ENCODE measurements around the gene DSCAML1. TPM values are rescaled to one million over a fixed set of nuclear protein-coding genes. Genes with fewer than 3 reads are reported as not detected.

The DSCAML1 gene
- total and polyA plus RNA-seq, 2 donors = 1.4 to 2.0 TPM

GRCh38 chr11:117722082-117722481 is 74.9 kb downstream of the DSCAML1 start:
- DNase-seq (ENCODE audit: extremely low spot score) = peak; percentile 74
- H3K36me3 ChIP-seq (ENCODE audit: insufficient read depth) = no peaks in the 10 kb centered on the region
- H3K4me3 ChIP-seq (ENCODE audit: low read depth, low read length) = no peak overlapping the region
- no peak overlapping the region for H3K27ac ChIP-seq (ENCODE audit: low read depth)
- 41% methylated on average over 2 of the region's 2 CpGs for WGBS
- no peaks in the 10 kb centered on the region for H3K4me1 ChIP-seq (ENCODE audit: insufficient read depth)

GRCh38 chr11:117720061-117720511 is 76.9 kb downstream of the DSCAML1 start:
- Histone ChIP-seq H3K4me3 (ENCODE audit: low read depth, low read length) (no peak overlapping the region), H3K36me3 (ENCODE audit: insufficient read depth) (no peaks in the 10 kb centered on the region), H3K27ac (ENCODE audit: low read depth) (no peak overlapping the region), H3K4me1 (ENCODE audit: insufficient read depth) (no peaks in the 10 kb centered on the region)
- WGBS = 73% methylated on average over 11 of the region's 11 CpGs
- DNase-seq (ENCODE audit: extremely low spot score) = no peak

GRCh38 chr11:117719480-117719879 is 77.5 kb downstream of the DSCAML1 start:
- H3K4me1 ChIP-seq (ENCODE audit: insufficient read depth) = no peaks in the 10 kb centered on the region
- 95% methylated on average over 4 of the region's 4 CpGs for WGBS

GRCh38 chr11:117717485-117718314 is 79.3 kb downstream of the DSCAML1 start:
- no peaks in the 10 kb centered on the region for H3K36me3 ChIP-seq (ENCODE audit: insufficient read depth)
- no peak for DNase-seq (ENCODE audit: extremely low spot score)
- WGBS = 79% methylated on average over 25 of the region's 25 CpGs
- H3K4me1 ChIP-seq (ENCODE audit: insufficient read depth) = no peaks in the 10 kb centered on the region
- no peak overlapping the region for H3K27ac ChIP-seq (ENCODE audit: low read depth)
- H3K4me3 ChIP-seq (ENCODE audit: low read depth, low read length) = no peak overlapping the region

More at GRCh38 chr11:117719480-117719879, 77.5 kb downstream of the DSCAML1 start:
- no peaks in the 10 kb centered on the region for H3K36me3 ChIP-seq (ENCODE audit: insufficient read depth)
- H3K27ac ChIP-seq (ENCODE audit: low read depth) = no peak overlapping the region
- DNase-seq (ENCODE audit: extremely low spot score) = no peak
- H3K4me3 ChIP-seq (ENCODE audit: low read depth, low read length) = no peak overlapping the region

- Histone ChIP-seq H3K36me3 (ENCODE audit: insufficient read depth) (no peaks in the 10 kb centered on the region), H3K27ac (ENCODE audit: low read depth) (no peak overlapping the region), H3K4me3 (ENCODE audit: low read depth, low read length) (no peak overlapping the region), H3K4me1 (ENCODE audit: insufficient read depth) (no peaks in the 10 kb centered on the region)
- 93% methylated on average over 20 of the region's 20 CpGs for WGBS
- DNase-seq (ENCODE audit: extremely low spot score) = no peak
Measured at GRCh38 chr11:117716521-117717440, 80.2 kb downstream of the DSCAML1 start.

- DNase-seq (ENCODE audit: extremely low spot score) = no peak
- no peaks in the 10 kb centered on the region for H3K4me1 ChIP-seq (ENCODE audit: insufficient read depth)
Measured at GRCh38 chr11:117715801-117716200, 81.2 kb downstream of the DSCAML1 start.

GRCh38 chr11:117713538-117713991 is 83.5 kb downstream of the DSCAML1 start:
- Histone ChIP-seq H3K36me3 (ENCODE audit: insufficient read depth) (no peaks in the 10 kb centered on the region), H3K4me1 (ENCODE audit: insufficient read depth) (no peaks in the 10 kb centered on the region), H3K4me3 (ENCODE audit: low read depth, low read length) (no peak overlapping the region), H3K27ac (ENCODE audit: low read depth) (no peak overlapping the region)
- no peak for DNase-seq (ENCODE audit: extremely low spot score)
- 92% methylated on average over 6 of the region's 6 CpGs for WGBS

More at GRCh38 chr11:117715801-117716200, 81.2 kb downstream of the DSCAML1 start:
- H3K4me3 ChIP-seq (ENCODE audit: low read depth, low read length) = no peak overlapping the region
- H3K36me3 ChIP-seq (ENCODE audit: insufficient read depth) = no peaks in the 10 kb centered on the region
- WGBS = 73% methylated on average over 8 of the region's 8 CpGs
- H3K27ac ChIP-seq (ENCODE audit: low read depth) = no peak overlapping the region

GRCh38 chr11:117712530-117712929 is 84.5 kb downstream of the DSCAML1 start:
- Histone ChIP-seq H3K4me1 (ENCODE audit: insufficient read depth) (no peaks in the 10 kb centered on the region), H3K27ac (ENCODE audit: low read depth) (no peak overlapping the region), H3K4me3 (ENCODE audit: low read depth, low read length) (no peak overlapping the region), H3K36me3 (ENCODE audit: insufficient read depth) (no peaks in the 10 kb centered on the region)
- DNase-seq (ENCODE audit: extremely low spot score) = no peak
- WGBS = 98% methylated on average over 13 of the region's 13 CpGs

GRCh38 chr11:117711331-117711730 is 85.7 kb downstream of the DSCAML1 start:
- Histone ChIP-seq H3K4me1 (ENCODE audit: insufficient read depth) (no peaks in the 10 kb centered on the region), H3K4me3 (ENCODE audit: low read depth, low read length) (no peak overlapping the region), H3K27ac (ENCODE audit: low read depth) (no peak overlapping the region), H3K36me3 (ENCODE audit: insufficient read depth) (no peaks in the 10 kb centered on the region)
- no peak for DNase-seq (ENCODE audit: extremely low spot score)
- 79% methylated on average over 7 of the region's 7 CpGs for WGBS

- no peak for DNase-seq (ENCODE audit: extremely low spot score)
- no peaks in the 10 kb centered on the region for H3K4me1 ChIP-seq (ENCODE audit: insufficient read depth)
- WGBS = 80% methylated on average over 4 of the region's 4 CpGs
- no peak overlapping the region for H3K27ac ChIP-seq (ENCODE audit: low read depth)
- no peak overlapping the region for H3K4me3 ChIP-seq (ENCODE audit: low read depth, low read length)
- H3K36me3 ChIP-seq (ENCODE audit: insufficient read depth) = no peaks in the 10 kb centered on the region
Measured at GRCh38 chr11:117710211-117710610, 86.8 kb downstream of the DSCAML1 start.

GRCh38 chr11:117706322-117706814 is 90.6 kb downstream of the DSCAML1 start:
- no peaks in the 10 kb centered on the region for H3K36me3 ChIP-seq (ENCODE audit: insufficient read depth)
- 87% methylated on average over 12 of the region's 12 CpGs for WGBS
- no peak overlapping the region for H3K4me3 ChIP-seq (ENCODE audit: low read depth, low read length)
- DNase-seq (ENCODE audit: extremely low spot score) = no peak
- H3K4me1 ChIP-seq (ENCODE audit: insufficient read depth) = no peaks in the 10 kb centered on the region
- H3K27ac ChIP-seq (ENCODE audit: low read depth) = no peak overlapping the region

- DNase-seq (ENCODE audit: extremely low spot score) = no peak
- Histone ChIP-seq H3K36me3 (ENCODE audit: insufficient read depth) (no peaks in the 10 kb centered on the region), H3K27ac (ENCODE audit: low read depth) (no peak overlapping the region), H3K4me1 (ENCODE audit: insufficient read depth) (no peaks in the 10 kb centered on the region), H3K4me3 (ENCODE audit: low read depth, low read length) (no peak overlapping the region)
- WGBS = 93% methylated on average over 6 of the region's 6 CpGs
Measured at GRCh38 chr11:117705866-117706265, 91.2 kb downstream of the DSCAML1 start.

- Histone ChIP-seq H3K4me3 (ENCODE audit: low read depth, low read length) (no peak overlapping the region), H3K36me3 (ENCODE audit: insufficient read depth) (no peaks in the 10 kb centered on the region), H3K27ac (ENCODE audit: low read depth) (no peak overlapping the region), H3K4me1 (ENCODE audit: insufficient read depth) (no peaks in the 10 kb centered on the region)
- WGBS = 81% methylated on average over 24 of the region's 24 CpGs
- no peak for DNase-seq (ENCODE audit: extremely low spot score)
Measured at GRCh38 chr11:117704395-117705100, 92.5 kb downstream of the DSCAML1 start.

All from urinary bladder (tissue), 4 donors.